ENCODE measurements around the gene SOBP. TPM values are rescaled to one million over a fixed set of nuclear protein-coding genes. Genes with fewer than 3 reads are reported as not detected.

SOBP gene
- polyA plus RNA-seq, 1 donor: 4.6 TPM

GRCh38 chr6:107612762-107613415 lies 123.0 kb downstream of the SOBP start:
- Histone ChIP-seq H3K36me3 (ENCODE audit: control insufficient read depth, insufficient read depth, low read length) (no peaks in the 10 kb centered on the region), H3K9me3 (ENCODE audit: control insufficient read depth, low read depth, low read length) (no peaks in the 10 kb centered on the region), H3K27me3 (ENCODE audit: control insufficient read depth, insufficient read depth, low read length) (no peaks in the 10 kb centered on the region), H3K27ac (ENCODE audit: low read length) (peak overlapping the region; percentile 48), H3K4me1 (ENCODE audit: control insufficient read depth, insufficient read depth, low read length) (peaks cover 14% of the 10 kb centered on the region), H3K4me3 (ENCODE audit: low read length) (no peak overlapping the region)
- no peak for DNase-seq
- WGBS (ENCODE audit: insufficient coverage, low lambda C conversion rate): no CpG with 5 or more reads among the region's 3 CpGs

GRCh38 chr6:107613651-107614379 lies 123.9 kb downstream of the SOBP start:
- Histone ChIP-seq H3K27ac (ENCODE audit: low read length) (no peak overlapping the region), H3K27me3 (ENCODE audit: control insufficient read depth, insufficient read depth, low read length) (no peaks in the 10 kb centered on the region), H3K36me3 (ENCODE audit: control insufficient read depth, insufficient read depth, low read length) (no peaks in the 10 kb centered on the region), H3K4me3 (ENCODE audit: low read length) (no peak overlapping the region), H3K4me1 (ENCODE audit: control insufficient read depth, insufficient read depth, low read length) (peaks cover 14% of the 10 kb centered on the region), H3K9me3 (ENCODE audit: control insufficient read depth, low read depth, low read length) (no peaks in the 10 kb centered on the region)
- WGBS (ENCODE audit: insufficient coverage, low lambda C conversion rate): no CpG with 5 or more reads among the region's 4 CpGs
- peak; percentile 22 to 62 for DNase-seq

- H3K36me3 ChIP-seq (ENCODE audit: control insufficient read depth, insufficient read depth, low read length): no peaks in the 10 kb centered on the region
- no peak overlapping the region for H3K27ac ChIP-seq (ENCODE audit: low read length)
- H3K27me3 ChIP-seq (ENCODE audit: control insufficient read depth, insufficient read depth, low read length): no peaks in the 10 kb centered on the region
- 100% methylated on average over 2 of the region's 5 CpGs for WGBS (ENCODE audit: insufficient coverage, low lambda C conversion rate)
- H3K4me1 ChIP-seq (ENCODE audit: control insufficient read depth, insufficient read depth, low read length): peaks cover 14% of the 10 kb centered on the region
- no peaks in the 10 kb centered on the region for H3K9me3 ChIP-seq (ENCODE audit: control insufficient read depth, low read depth, low read length)
- no peak for DNase-seq
- no peak overlapping the region for H3K4me3 ChIP-seq (ENCODE audit: low read length)
These were observed 124.9 kb downstream of the SOBP start for GRCh38 chr6:107614828-107615227.

- DNase-seq: no peak
- Histone ChIP-seq H3K27me3 (ENCODE audit: control insufficient read depth, insufficient read depth, low read length) (no peaks in the 10 kb centered on the region), H3K36me3 (ENCODE audit: control insufficient read depth, insufficient read depth, low read length) (no peaks in the 10 kb centered on the region), H3K27ac (ENCODE audit: low read length) (no peak overlapping the region), H3K4me3 (ENCODE audit: low read length) (no peak overlapping the region), H3K4me1 (ENCODE audit: control insufficient read depth, insufficient read depth, low read length) (peaks cover 11% of the 10 kb centered on the region), H3K9me3 (ENCODE audit: control insufficient read depth, low read depth, low read length) (no peaks in the 10 kb centered on the region)
- WGBS (ENCODE audit: insufficient coverage, low lambda C conversion rate): no CpG with 5 or more reads among the region's 9 CpGs
These were observed 126.9 kb downstream of the SOBP start for GRCh38 chr6:107616775-107617174.

- WGBS (ENCODE audit: insufficient coverage, low lambda C conversion rate): no CpG with 5 or more reads among the region's 6 CpGs
- no peak for DNase-seq
- Histone ChIP-seq H3K36me3 (ENCODE audit: control insufficient read depth, insufficient read depth, low read length) (no peaks in the 10 kb centered on the region), H3K27ac (ENCODE audit: low read length) (no peak overlapping the region), H3K4me3 (ENCODE audit: low read length) (no peak overlapping the region), H3K27me3 (ENCODE audit: control insufficient read depth, insufficient read depth, low read length) (no peaks in the 10 kb centered on the region), H3K9me3 (ENCODE audit: control insufficient read depth, low read depth, low read length) (no peaks in the 10 kb centered on the region), H3K4me1 (ENCODE audit: control insufficient read depth, insufficient read depth, low read length) (peaks cover 8% of the 10 kb centered on the region)
These were observed 127.5 kb downstream of the SOBP start for GRCh38 chr6:107617341-107617932.

- WGBS (ENCODE audit: insufficient coverage, low lambda C conversion rate): 90% methylated on average over 2 of the region's 9 CpGs
- Histone ChIP-seq H3K9me3 (ENCODE audit: control insufficient read depth, low read depth, low read length) (no peaks in the 10 kb centered on the region), H3K36me3 (ENCODE audit: control insufficient read depth, insufficient read depth, low read length) (no peaks in the 10 kb centered on the region), H3K4me3 (ENCODE audit: low read length) (no peak overlapping the region), H3K27me3 (ENCODE audit: control insufficient read depth, insufficient read depth, low read length) (no peaks in the 10 kb centered on the region), H3K4me1 (ENCODE audit: control insufficient read depth, insufficient read depth, low read length) (peaks cover 1% of the 10 kb centered on the region), H3K27ac (ENCODE audit: low read length) (no peak overlapping the region)
- no peak for DNase-seq
These were observed 128.8 kb downstream of the SOBP start for GRCh38 chr6:107618672-107619071.

GRCh38 chr6:107620732-107621131 lies 130.8 kb downstream of the SOBP start:
- no peaks in the 10 kb centered on the region for H3K27me3 ChIP-seq (ENCODE audit: control insufficient read depth, insufficient read depth, low read length)
- no peak overlapping the region for H3K27ac ChIP-seq (ENCODE audit: low read length)
- DNase-seq: no peak
- H3K4me1 ChIP-seq (ENCODE audit: control insufficient read depth, insufficient read depth, low read length): no peaks in the 10 kb centered on the region
- no peaks in the 10 kb centered on the region for H3K36me3 ChIP-seq (ENCODE audit: control insufficient read depth, insufficient read depth, low read length)
- no peaks in the 10 kb centered on the region for H3K9me3 ChIP-seq (ENCODE audit: control insufficient read depth, low read depth, low read length)
- H3K4me3 ChIP-seq (ENCODE audit: low read length): no peak overlapping the region
- no CpG with 5 or more reads among the region's 2 CpGs for WGBS (ENCODE audit: insufficient coverage, low lambda C conversion rate)

- no peaks in the 10 kb centered on the region for H3K9me3 ChIP-seq (ENCODE audit: control insufficient read depth, low read depth, low read length)
- no CpG with 5 or more reads among the region's 6 CpGs for WGBS (ENCODE audit: insufficient coverage, low lambda C conversion rate)
- no peak overlapping the region for H3K4me3 ChIP-seq (ENCODE audit: low read length)
- H3K27me3 ChIP-seq (ENCODE audit: control insufficient read depth, insufficient read depth, low read length): no peaks in the 10 kb centered on the region
- no peak for DNase-seq
- no peaks in the 10 kb centered on the region for H3K36me3 ChIP-seq (ENCODE audit: control insufficient read depth, insufficient read depth, low read length)
- no peak overlapping the region for H3K27ac ChIP-seq (ENCODE audit: low read length)
- no peaks in the 10 kb centered on the region for H3K4me1 ChIP-seq (ENCODE audit: control insufficient read depth, insufficient read depth, low read length)
These were observed 131.5 kb downstream of the SOBP start for GRCh38 chr6:107621229-107621937.

GRCh38 chr6:107622269-107622668 lies 132.4 kb downstream of the SOBP start:
- Histone ChIP-seq H3K27me3 (ENCODE audit: control insufficient read depth, insufficient read depth, low read length) (no peaks in the 10 kb centered on the region), H3K4me1 (ENCODE audit: control insufficient read depth, insufficient read depth, low read length) (no peaks in the 10 kb centered on the region), H3K27ac (ENCODE audit: low read length) (no peak overlapping the region), H3K36me3 (ENCODE audit: control insufficient read depth, insufficient read depth, low read length) (no peaks in the 10 kb centered on the region), H3K9me3 (ENCODE audit: control insufficient read depth, low read depth, low read length) (no peaks in the 10 kb centered on the region), H3K4me3 (ENCODE audit: low read length) (no peak overlapping the region)
- 71% methylated on average over 1 of the region's 1 CpG for WGBS (ENCODE audit: insufficient coverage, low lambda C conversion rate)
- no peak for DNase-seq

- WGBS (ENCODE audit: insufficient coverage, low lambda C conversion rate): 100% methylated on average over 2 of the region's 3 CpGs
- no peak for DNase-seq
- no peak overlapping the region for H3K4me3 ChIP-seq (ENCODE audit: low read length)
- no peaks in the 10 kb centered on the region for H3K9me3 ChIP-seq (ENCODE audit: control insufficient read depth, low read depth, low read length)
- H3K36me3 ChIP-seq (ENCODE audit: control insufficient read depth, insufficient read depth, low read length): no peaks in the 10 kb centered on the region
- H3K27ac ChIP-seq (ENCODE audit: low read length): no peak overlapping the region
- H3K4me1 ChIP-seq (ENCODE audit: control insufficient read depth, insufficient read depth, low read length): peaks cover 4% of the 10 kb centered on the region
- H3K27me3 ChIP-seq (ENCODE audit: control insufficient read depth, insufficient read depth, low read length): no peaks in the 10 kb centered on the region
These were observed 134.1 kb downstream of the SOBP start for GRCh38 chr6:107624050-107624449.

All from large intestine (tissue), 3 donors.